ENCODE data around the gene ACSF3.
"Not testable (repeated sequence)": the region's sequence is repeated elsewhere in the genome, so short reads cannot be mapped to it uniquely, and the experiment has no call there.

Gene ACSF3

DNA sequence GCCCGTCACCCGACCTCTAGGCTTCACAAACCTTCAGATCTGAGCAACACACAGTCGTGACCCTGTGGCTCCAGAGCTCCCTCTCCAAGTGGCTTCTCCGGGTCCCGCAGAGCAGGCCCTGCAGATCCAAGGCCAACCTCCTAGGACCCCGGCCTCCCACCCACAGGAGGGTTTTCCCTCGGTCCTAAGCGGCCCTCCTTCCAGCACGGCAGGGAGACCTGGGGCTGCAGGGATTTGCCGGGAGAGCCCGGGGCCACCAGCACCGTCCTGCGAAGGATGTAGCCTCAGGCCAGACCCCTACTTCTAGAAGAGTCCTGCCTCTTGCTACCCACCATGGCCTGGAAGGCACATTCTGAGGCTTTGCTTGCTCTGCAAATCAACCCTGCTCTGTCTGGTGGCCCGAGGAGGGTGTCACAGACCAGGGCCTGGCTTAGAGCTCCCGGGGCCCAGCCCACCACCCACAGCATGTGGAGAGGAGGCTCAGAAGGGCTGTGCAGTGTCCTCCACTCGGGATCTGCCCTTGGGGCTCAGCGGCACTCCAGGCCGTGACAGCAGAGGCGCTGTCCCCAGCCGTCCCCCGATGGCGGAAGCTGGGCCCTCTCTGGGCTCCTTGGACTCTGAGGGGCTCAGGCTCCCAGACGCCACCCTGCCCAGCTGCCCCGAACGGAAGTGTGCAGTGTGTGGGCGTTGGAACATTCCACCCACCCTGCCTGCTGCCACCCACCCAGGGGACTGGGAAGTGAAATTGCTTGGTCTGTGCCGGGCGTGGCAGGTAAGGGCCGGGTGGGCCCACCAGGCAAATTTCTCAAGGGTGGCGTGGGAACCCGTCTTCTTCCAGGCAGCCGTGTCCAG is 28.8 kb upstream of the ACSF3 start:
- Histone ChIP-seq H3K36me3 (ENCODE audit: control insufficient read depth in 2 of 2, insufficient read depth in 2 of 2, low read length in 2 of 2) (no peaks in the 10 kb centered on the region), H3K9ac (ENCODE audit: low read depth in 1 of 2, low read length in 2 of 2) (no peak overlapping the region), H3K27ac (ENCODE audit: low read depth in 2 of 2, low read length in 2 of 2) (no peak overlapping the region), H3K27me3 (ENCODE audit: control insufficient read depth in 2 of 2, insufficient read depth in 2 of 2, low read length in 2 of 2) (peaks cover 0 to 1% of the 10 kb centered on the region in 2 donors), H3K4me3 (ENCODE audit: low read length in 2 of 2) (no peak overlapping the region), H3K9me3 (ENCODE audit: control insufficient read depth in 2 of 2, low read length in 2 of 2) (no peaks in the 10 kb centered on the region), H3K4me1 (ENCODE audit: control insufficient read depth in 2 of 2, insufficient read depth in 2 of 2, low read length in 2 of 2) (peaks cover 0 to 3% of the 10 kb centered on the region in 2 donors)

DNA sequence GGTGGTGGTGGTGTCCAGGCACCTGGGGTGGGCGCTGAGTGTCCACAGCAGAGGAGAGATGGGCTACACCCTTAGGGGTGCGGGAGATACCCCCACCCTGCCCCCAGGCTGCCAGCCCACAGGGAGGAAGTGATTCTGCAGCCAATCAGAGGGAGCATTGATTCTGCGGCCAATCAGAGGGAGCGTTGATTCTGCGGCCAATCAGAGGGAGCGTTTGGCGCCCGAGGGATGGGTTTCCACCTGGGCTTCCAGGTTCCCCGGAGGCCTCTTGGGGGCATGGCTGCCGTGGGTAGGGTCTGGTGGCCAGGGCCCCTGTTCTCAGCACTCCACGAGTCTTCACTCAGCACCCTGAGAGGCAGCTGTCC is 28.2 kb upstream of the ACSF3 start:
- Histone ChIP-seq H3K4me3 (ENCODE audit: low read length in 2 of 2) (no peak overlapping the region), H3K4me1 (ENCODE audit: control insufficient read depth in 2 of 2, insufficient read depth in 2 of 2, low read length in 2 of 2) (peaks cover 0 to 3% of the 10 kb centered on the region in 2 donors), H3K27ac (ENCODE audit: low read depth in 2 of 2, low read length in 2 of 2) (no peak overlapping the region), H3K27me3 (ENCODE audit: control insufficient read depth in 2 of 2, insufficient read depth in 2 of 2, low read length in 2 of 2) (peaks cover 0 to 1% of the 10 kb centered on the region in 2 donors), H3K36me3 (ENCODE audit: control insufficient read depth in 2 of 2, insufficient read depth in 2 of 2, low read length in 2 of 2) (no peaks in the 10 kb centered on the region), H3K9ac (ENCODE audit: low read depth in 1 of 2, low read length in 2 of 2) (no peak overlapping the region), H3K9me3 (ENCODE audit: control insufficient read depth in 2 of 2, low read length in 2 of 2) (no peaks in the 10 kb centered on the region)

DNA sequence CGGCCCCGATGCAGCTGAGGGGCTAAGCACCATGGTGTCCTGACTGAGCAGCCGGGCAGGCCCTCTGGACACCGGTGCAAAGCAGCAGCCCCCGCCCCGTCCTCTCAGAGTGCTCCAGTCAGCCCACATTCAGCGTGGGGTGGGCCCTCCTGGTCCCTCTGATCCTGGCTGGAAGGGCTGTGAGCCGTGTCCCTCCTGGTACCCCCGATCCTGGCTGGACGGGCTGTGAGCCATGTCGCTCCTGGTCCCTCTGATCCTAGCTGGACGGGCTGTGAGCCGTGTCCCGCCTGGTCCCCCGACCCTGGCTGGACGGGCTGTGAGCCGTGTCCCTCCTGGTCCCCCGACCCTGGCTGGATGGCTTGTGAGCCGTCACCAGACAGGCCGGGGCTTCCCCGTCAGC is 26.9 kb upstream of the ACSF3 start:
- Histone ChIP-seq H3K36me3 (ENCODE audit: control insufficient read depth in 2 of 2, insufficient read depth in 2 of 2, low read length in 2 of 2) (no peaks in the 10 kb centered on the region), H3K27ac (ENCODE audit: low read depth in 2 of 2, low read length in 2 of 2) (no peak overlapping the region), H3K9ac (ENCODE audit: low read depth in 1 of 2, low read length in 2 of 2) (no peak overlapping the region), H3K27me3 (ENCODE audit: control insufficient read depth in 2 of 2, insufficient read depth in 2 of 2, low read length in 2 of 2) (peaks cover 0 to 1% of the 10 kb centered on the region in 2 donors), H3K4me3 (ENCODE audit: low read length in 2 of 2) (no peak overlapping the region), H3K4me1 (ENCODE audit: control insufficient read depth in 2 of 2, insufficient read depth in 2 of 2, low read length in 2 of 2) (peaks cover 0 to 8% of the 10 kb centered on the region in 2 donors), H3K9me3 (ENCODE audit: control insufficient read depth in 2 of 2, low read length in 2 of 2) (no peaks in the 10 kb centered on the region)

DNA sequence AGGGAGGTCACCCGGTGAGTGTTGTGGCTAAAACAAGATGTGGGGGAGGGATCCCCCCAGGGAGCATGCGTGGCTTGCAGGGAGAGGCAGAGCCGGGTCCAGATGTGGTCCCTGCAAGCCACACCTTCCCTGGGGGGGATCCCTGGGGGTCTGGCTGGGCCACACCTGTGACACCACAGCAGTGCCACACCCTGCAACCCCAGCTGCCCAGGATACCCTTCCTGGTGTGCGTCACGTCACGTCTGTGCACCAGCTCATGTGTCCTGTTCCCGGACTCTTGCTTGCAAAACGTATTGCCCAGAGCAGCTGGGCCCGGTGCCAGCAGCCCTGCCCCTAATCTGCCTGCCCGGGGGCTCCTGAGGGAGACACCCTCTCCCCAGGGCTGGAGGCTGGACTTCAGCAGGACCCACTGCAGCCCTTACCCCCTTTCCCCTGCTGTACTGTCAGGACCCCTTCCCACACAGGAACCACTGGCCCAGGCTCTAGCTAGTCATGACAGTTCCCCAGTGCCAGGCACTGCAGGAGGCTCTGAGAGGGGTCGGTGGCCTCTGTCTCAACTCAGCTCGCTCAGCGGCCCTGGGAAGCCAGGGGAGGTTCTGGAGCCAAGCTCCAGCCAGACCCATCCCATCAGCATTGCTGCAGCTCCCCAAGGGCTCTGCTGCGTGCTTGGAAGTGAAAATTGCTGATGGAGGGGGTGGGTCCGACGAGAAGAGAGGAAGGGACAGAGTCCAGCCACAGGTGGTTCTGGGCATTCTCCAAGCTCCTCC is 25.8 kb upstream of the ACSF3 start:
- Histone ChIP-seq H3K27ac (ENCODE audit: low read depth in 2 of 2, low read length in 2 of 2) (no peak overlapping the region), H3K4me3 (ENCODE audit: low read length in 2 of 2) (no peak overlapping the region), H3K27me3 (ENCODE audit: control insufficient read depth in 2 of 2, insufficient read depth in 2 of 2, low read length in 2 of 2) (peaks cover 0 to 1% of the 10 kb centered on the region in 2 donors), H3K9ac (ENCODE audit: low read depth in 1 of 2, low read length in 2 of 2) (no peak overlapping the region), H3K36me3 (ENCODE audit: control insufficient read depth in 2 of 2, insufficient read depth in 2 of 2, low read length in 2 of 2) (no peaks in the 10 kb centered on the region), H3K4me1 (ENCODE audit: control insufficient read depth in 2 of 2, insufficient read depth in 2 of 2, low read length in 2 of 2) (peaks cover 2 to 13% of the 10 kb centered on the region in 2 donors), H3K9me3 (ENCODE audit: control insufficient read depth in 2 of 2, low read length in 2 of 2) (no peaks in the 10 kb centered on the region)

DNA sequence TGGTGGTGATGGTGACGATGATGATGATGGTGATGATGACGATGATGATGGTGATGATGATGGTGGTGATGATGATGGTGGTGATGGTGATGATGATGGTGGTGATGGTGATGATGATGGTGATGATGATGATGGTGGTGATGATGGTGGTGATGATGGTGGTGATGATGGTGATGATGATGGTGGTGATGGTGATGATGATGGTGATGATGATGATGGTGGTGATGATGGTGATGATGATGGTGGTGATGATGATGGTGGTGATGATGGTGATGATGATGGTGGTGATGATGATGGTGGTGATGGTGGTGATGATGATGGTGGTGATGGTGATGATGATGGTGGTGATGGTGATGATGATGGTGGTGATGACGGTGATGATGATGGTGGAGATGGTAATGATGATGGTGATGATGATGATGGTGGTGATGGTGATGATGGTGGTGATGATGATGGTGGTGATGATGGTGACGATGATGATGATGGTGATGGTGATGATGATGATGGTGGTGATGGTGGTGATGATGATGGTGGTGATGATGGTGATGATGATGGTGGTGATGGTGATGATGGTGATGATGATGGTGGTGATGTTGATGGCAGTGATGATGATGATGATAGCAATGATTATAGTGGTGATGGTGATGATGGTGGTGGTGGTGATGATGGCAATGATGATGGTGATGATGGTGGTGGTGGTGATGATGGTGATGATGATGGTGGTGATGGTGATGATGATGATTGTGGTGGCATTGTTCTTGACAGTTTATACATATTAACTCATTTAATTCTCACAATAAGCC is 24.6 kb upstream of the ACSF3 start:
- H3K9ac ChIP-seq (ENCODE audit: low read depth in 1 of 2, low read length in 2 of 2); H3K27ac ChIP-seq (ENCODE audit: low read depth in 2 of 2, low read length in 2 of 2); H3K27me3 ChIP-seq (ENCODE audit: control insufficient read depth in 2 of 2, insufficient read depth in 2 of 2, low read length in 2 of 2); H3K36me3 ChIP-seq (ENCODE audit: control insufficient read depth in 2 of 2, insufficient read depth in 2 of 2, low read length in 2 of 2); H3K4me3 ChIP-seq (ENCODE audit: low read length in 2 of 2); H3K9me3 ChIP-seq (ENCODE audit: control insufficient read depth in 2 of 2, low read length in 2 of 2): not testable (repeated sequence)
- H3K4me1 ChIP-seq (ENCODE audit: control insufficient read depth in 2 of 2, insufficient read depth in 2 of 2, low read length in 2 of 2) = peaks cover 2 to 13% of the 10 kb centered on the region in 2 donors

DNA sequence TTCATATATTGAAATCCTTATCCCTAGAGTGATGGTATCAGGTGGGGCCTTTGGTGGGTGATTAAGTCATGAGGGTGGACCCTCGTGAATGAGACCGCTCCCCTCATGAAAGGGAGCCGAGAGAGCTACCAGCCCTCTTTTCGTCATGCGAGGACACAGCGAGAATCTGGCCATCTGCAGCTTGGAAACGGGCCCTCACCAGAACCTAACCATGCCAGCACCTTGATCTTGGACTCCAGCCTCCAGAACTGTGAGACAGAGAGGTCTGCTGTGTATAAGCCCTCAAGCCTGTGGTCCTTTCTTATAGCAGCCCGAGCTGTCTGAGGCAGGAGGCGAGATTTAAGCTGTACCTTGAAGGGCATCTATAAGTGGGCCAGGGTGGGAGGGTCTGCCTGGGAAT is 23.7 kb upstream of the ACSF3 start:
- Histone ChIP-seq H3K9me3 (ENCODE audit: control insufficient read depth in 2 of 2, low read length in 2 of 2) (no peaks in the 10 kb centered on the region), H3K27ac (ENCODE audit: low read depth in 2 of 2, low read length in 2 of 2) (no peak overlapping the region), H3K27me3 (ENCODE audit: control insufficient read depth in 2 of 2, insufficient read depth in 2 of 2, low read length in 2 of 2) (peaks cover 0 to 1% of the 10 kb centered on the region in 2 donors), H3K9ac (ENCODE audit: low read depth in 1 of 2, low read length in 2 of 2) (no peak overlapping the region), H3K36me3 (ENCODE audit: control insufficient read depth in 2 of 2, insufficient read depth in 2 of 2, low read length in 2 of 2) (no peaks in the 10 kb centered on the region), H3K4me3 (ENCODE audit: low read length in 2 of 2) (no peak overlapping the region), H3K4me1 (ENCODE audit: control insufficient read depth in 2 of 2, insufficient read depth in 2 of 2, low read length in 2 of 2) (peaks cover 2 to 13% of the 10 kb centered on the region in 2 donors)

DNA sequence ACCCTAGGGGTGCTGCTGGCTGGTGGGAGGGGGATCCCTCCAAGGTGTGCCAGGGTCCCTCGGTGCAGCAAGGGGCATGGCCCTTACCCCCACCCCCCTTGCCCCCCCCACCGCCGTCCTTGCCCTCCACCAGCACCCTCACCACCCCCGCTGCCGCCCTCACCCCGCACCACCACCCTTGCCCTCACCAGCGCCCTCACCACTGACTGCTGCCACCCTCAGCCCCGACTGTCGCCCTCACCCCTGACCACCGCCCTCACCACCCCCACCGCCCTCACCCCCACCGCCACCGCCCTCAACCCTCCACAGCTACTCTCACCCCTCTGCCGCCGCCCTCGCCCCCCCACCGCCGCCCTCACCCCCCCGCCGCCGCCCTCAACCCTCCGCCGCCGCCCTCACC is 23.1 kb upstream of the ACSF3 start:
- Histone ChIP-seq H3K9me3 (ENCODE audit: control insufficient read depth in 2 of 2, low read length in 2 of 2) (no peaks in the 10 kb centered on the region), H3K27me3 (ENCODE audit: control insufficient read depth in 2 of 2, insufficient read depth in 2 of 2, low read length in 2 of 2) (peaks cover 0 to 1% of the 10 kb centered on the region in 2 donors), H3K9ac (ENCODE audit: low read depth in 1 of 2, low read length in 2 of 2) (no peak overlapping the region), H3K27ac (ENCODE audit: low read depth in 2 of 2, low read length in 2 of 2) (no peak overlapping the region), H3K36me3 (ENCODE audit: control insufficient read depth in 2 of 2, insufficient read depth in 2 of 2, low read length in 2 of 2) (no peaks in the 10 kb centered on the region), H3K4me3 (ENCODE audit: low read length in 2 of 2) (no peak overlapping the region), H3K4me1 (ENCODE audit: control insufficient read depth in 2 of 2, insufficient read depth in 2 of 2, low read length in 2 of 2) (peaks cover 2 to 13% of the 10 kb centered on the region in 2 donors)

- H3K4me3 ChIP-seq (ENCODE audit: low read length in 2 of 2) = peak overlapping the region; percentile 7 to 26
These were observed 21.7 kb upstream of the ACSF3 start for GRCh38 chr16:89071686-89072547.

DNA sequence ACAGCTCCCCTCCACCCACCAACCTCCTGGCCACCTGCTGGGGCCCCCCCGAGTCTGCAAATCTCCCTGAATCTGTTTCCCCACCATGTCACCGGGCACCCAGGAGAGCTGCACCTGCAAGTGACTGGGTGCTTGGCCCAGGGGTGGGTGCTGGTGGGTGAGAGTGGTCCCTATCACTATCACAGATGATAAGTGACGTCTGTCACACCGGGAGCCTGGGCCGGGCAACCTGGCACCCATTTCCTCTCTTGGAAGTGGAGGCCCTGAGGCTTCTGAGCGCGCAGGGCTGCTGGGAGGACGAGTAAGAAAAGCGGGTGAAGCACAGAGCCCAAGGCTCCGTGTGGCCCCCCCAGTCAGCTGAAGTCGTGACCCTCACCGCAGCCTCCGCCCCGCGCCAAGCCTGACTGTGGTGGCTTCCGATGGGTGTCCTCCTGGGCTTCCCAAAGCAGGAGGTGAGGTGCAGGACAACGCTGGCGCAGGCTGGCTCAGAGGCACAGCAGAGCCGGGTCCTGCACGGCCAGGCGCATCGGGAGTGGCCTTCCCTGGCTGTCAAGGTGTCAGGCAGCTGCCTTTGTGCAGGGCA is 21.0 kb upstream of the ACSF3 start:
- H3K4me1 ChIP-seq (ENCODE audit: control insufficient read depth in 2 of 2, insufficient read depth in 2 of 2, low read length in 2 of 2) = peaks cover 2 to 11% of the 10 kb centered on the region in 2 donors
- H3K36me3 ChIP-seq (ENCODE audit: control insufficient read depth in 2 of 2, insufficient read depth in 2 of 2, low read length in 2 of 2) = no peaks in the 10 kb centered on the region
- H3K27ac ChIP-seq (ENCODE audit: low read depth in 2 of 2, low read length in 2 of 2) = no peak overlapping the region
- H3K9ac ChIP-seq (ENCODE audit: low read depth in 1 of 2, low read length in 2 of 2) = no peak overlapping the region
- peaks cover 0 to under 1% of the 10 kb centered on the region in 2 donors for H3K27me3 ChIP-seq (ENCODE audit: control insufficient read depth in 2 of 2, insufficient read depth in 2 of 2, low read length in 2 of 2)
- no peaks in the 10 kb centered on the region for H3K9me3 ChIP-seq (ENCODE audit: control insufficient read depth in 2 of 2, low read length in 2 of 2)
- H3K4me3 ChIP-seq (ENCODE audit: low read length in 2 of 2) = no peak overlapping the region

More at GRCh38 chr16:89071686-89072547, 21.7 kb upstream of the ACSF3 start:
- Histone ChIP-seq H3K27me3 (ENCODE audit: control insufficient read depth in 2 of 2, insufficient read depth in 2 of 2, low read length in 2 of 2) (peaks cover 0 to 1% of the 10 kb centered on the region in 2 donors), H3K9ac (ENCODE audit: low read depth in 1 of 2, low read length in 2 of 2) (peak overlapping the region in 1 of 2 donors; percentile 18), H3K27ac (ENCODE audit: low read depth in 2 of 2, low read length in 2 of 2) (no peak overlapping the region), H3K36me3 (ENCODE audit: control insufficient read depth in 2 of 2, insufficient read depth in 2 of 2, low read length in 2 of 2) (no peaks in the 10 kb centered on the region), H3K9me3 (ENCODE audit: control insufficient read depth in 2 of 2, low read length in 2 of 2) (no peaks in the 10 kb centered on the region), H3K4me1 (ENCODE audit: control insufficient read depth in 2 of 2, insufficient read depth in 2 of 2, low read length in 2 of 2) (peaks cover 2 to 13% of the 10 kb centered on the region in 2 donors)
